ENCODE results near the gene METTL21C. TPM values are rescaled to one million over a fixed set of nuclear protein-coding genes. Genes with fewer than 3 reads are reported as not detected.

The METTL21C gene
- total RNA-seq, 2 donors from 2014 or later, result not detected

GRCh38 chr13:102703726-102704035 is 8.8 kb upstream of the METTL21C start:
- Histone ChIP-seq H3K9me3 (no peaks in the 10 kb centered on the region), H3K27me3 (replicated peaks; ENCODE audit: insufficient read depth) (no peaks in the 10 kb centered on the region), H3K36me3 (no peaks in the 10 kb centered on the region), H3K4me1 (ENCODE audit: control insufficient read depth in 1 of 2, low read depth in 2 of 2) (no peaks in the 10 kb centered on the region), H3K4me3 (no peak overlapping the region), H3K27ac (no peak overlapping the region)
- no peak for DNase-seq (ENCODE audit: low spot score)
- no peak for ATAC-seq (ENCODE audit: insufficient number of reproducible peaks, low FRiP score, low read depth)
- no peak for TF ChIP-seq CTCF (IDR thresholded peaks at IDR 0.05)

- no peak overlapping the region for H3K27ac ChIP-seq
- no peak for ATAC-seq (ENCODE audit: insufficient number of reproducible peaks, low FRiP score, low read depth)
Measured at GRCh38 chr13:102702965-102703725, 8.3 kb upstream of the METTL21C start.

GRCh38 chr13:102701331-102701730 is 6.5 kb upstream of the METTL21C start:
- H3K36me3 ChIP-seq, result no peaks in the 10 kb centered on the region
- no peaks in the 10 kb centered on the region for H3K27me3 ChIP-seq (replicated peaks; ENCODE audit: insufficient read depth)
- no peaks in the 10 kb centered on the region for H3K4me1 ChIP-seq (ENCODE audit: control insufficient read depth in 1 of 2, low read depth in 2 of 2)
- H3K27ac ChIP-seq, result no peak overlapping the region
- H3K4me3 ChIP-seq, result no peak overlapping the region
- H3K9me3 ChIP-seq, result no peaks in the 10 kb centered on the region
- DNase-seq (ENCODE audit: low spot score) (no peak), ATAC-seq (ENCODE audit: insufficient number of reproducible peaks, low FRiP score, low read depth) (no peak)
- TF ChIP-seq CTCF (IDR thresholded peaks at IDR 0.05), result no peak

More at GRCh38 chr13:102702965-102703725, 8.3 kb upstream of the METTL21C start:
- Histone ChIP-seq H3K36me3 (no peaks in the 10 kb centered on the region), H3K4me3 (no peak overlapping the region), H3K4me1 (ENCODE audit: control insufficient read depth in 1 of 2, low read depth in 2 of 2) (no peaks in the 10 kb centered on the region), H3K9me3 (no peaks in the 10 kb centered on the region), H3K27me3 (replicated peaks; ENCODE audit: insufficient read depth) (no peaks in the 10 kb centered on the region)
- DNase-seq (ENCODE audit: low spot score), result no peak
- TF ChIP-seq CTCF (IDR thresholded peaks at IDR 0.05), result no peak

- DNase-seq (ENCODE audit: low spot score), result no peak
- Histone ChIP-seq H3K4me1 (ENCODE audit: control insufficient read depth in 1 of 2, low read depth in 2 of 2) (no peaks in the 10 kb centered on the region), H3K9me3 (no peaks in the 10 kb centered on the region), H3K27me3 (replicated peaks; ENCODE audit: insufficient read depth) (no peaks in the 10 kb centered on the region), H3K36me3 (no peaks in the 10 kb centered on the region), H3K27ac (no peak overlapping the region), H3K4me3 (no peak overlapping the region)
- ATAC-seq (ENCODE audit: insufficient number of reproducible peaks, low FRiP score, low read depth), result no peak
- TF ChIP-seq CTCF (IDR thresholded peaks at IDR 0.05), result no peak
Measured at GRCh38 chr13:102700088-102701031, 5.5 kb upstream of the METTL21C start.

- DNase-seq (ENCODE audit: low spot score) (no peak), ATAC-seq (ENCODE audit: insufficient number of reproducible peaks, low FRiP score, low read depth) (no peak)
- no peaks in the 10 kb centered on the region for H3K27me3 ChIP-seq (replicated peaks; ENCODE audit: insufficient read depth)
- no peaks in the 10 kb centered on the region for H3K4me1 ChIP-seq (ENCODE audit: control insufficient read depth in 1 of 2, low read depth in 2 of 2)
- H3K27ac ChIP-seq, result no peak overlapping the region
- H3K4me3 ChIP-seq, result no peak overlapping the region
- H3K9me3 ChIP-seq, result no peaks in the 10 kb centered on the region
- no peaks in the 10 kb centered on the region for H3K36me3 ChIP-seq
- no peak for TF ChIP-seq CTCF (IDR thresholded peaks at IDR 0.05)
Measured at GRCh38 chr13:102699504-102699903, 4.7 kb upstream of the METTL21C start.
